ACC112 (cell line): ENCODE measurements around the gene GPR89A.
"Not testable (repeated sequence)": the region's sequence is repeated elsewhere in the genome, so short reads cannot be mapped to it uniquely, and the experiment has no call there.

Experiments used
- H2AFZ ChIP-seq: fragments of 200-600 bp; sonication (generic); one replicate; pipeline ENCODE4 v1.6.0; 2017; ENCODE audit warnings: antibody characterized with exemption, low read length; ENCODE audit not compliant: unreplicated experiment
- H3K27ac ChIP-seq: fragments of 200-600 bp; sonication (generic); 2 replicates; pipeline ENCODE4 v1.5.1; 2014; ENCODE audit warnings: low read depth, mild to moderate bottlenecking, antibody characterized with exemption, low read length, moderate library complexity
- H3K27me3 ChIP-seq: fragments of 200-600 bp; sonication (generic); 2 replicates; pipeline ENCODE4 v1.6.1; 2014; ENCODE audit warnings: mild to moderate bottlenecking, antibody characterized with exemption, low read length, moderate library complexity, mixed read lengths; ENCODE audit not compliant: insufficient read depth
- H3K36me3 ChIP-seq: fragments of 200-600 bp; sonication (generic); 2 replicates; pipeline ENCODE4 v1.6.1; 2016; ENCODE audit warnings: mild to moderate bottlenecking, antibody characterized with exemption, low read length, moderate library complexity, mixed read lengths; ENCODE audit not compliant: insufficient read depth
- H3K4me1 ChIP-seq: fragments of 200-600 bp; sonication (generic); one replicate; pipeline ENCODE4 v1.6.1; 2016; ENCODE audit warnings: low read length, mixed read lengths; ENCODE audit not compliant: insufficient read depth, unreplicated experiment, control insufficient read depth
- H3K4me3 ChIP-seq: fragments of 200-600 bp; sonication (generic); 2 replicates; pipeline ENCODE4 v1.5.1; 2014; ENCODE audit warnings: mild to moderate bottlenecking, low read depth, low read length
- H3K79me2 ChIP-seq: fragments of 200-600 bp; sonication (generic); one replicate; pipeline ENCODE4 v1.6.0; 2016; ENCODE audit warnings: low read length; ENCODE audit not compliant: control insufficient read depth, unreplicated experiment, insufficient read depth

GPR89A gene

DNA sequence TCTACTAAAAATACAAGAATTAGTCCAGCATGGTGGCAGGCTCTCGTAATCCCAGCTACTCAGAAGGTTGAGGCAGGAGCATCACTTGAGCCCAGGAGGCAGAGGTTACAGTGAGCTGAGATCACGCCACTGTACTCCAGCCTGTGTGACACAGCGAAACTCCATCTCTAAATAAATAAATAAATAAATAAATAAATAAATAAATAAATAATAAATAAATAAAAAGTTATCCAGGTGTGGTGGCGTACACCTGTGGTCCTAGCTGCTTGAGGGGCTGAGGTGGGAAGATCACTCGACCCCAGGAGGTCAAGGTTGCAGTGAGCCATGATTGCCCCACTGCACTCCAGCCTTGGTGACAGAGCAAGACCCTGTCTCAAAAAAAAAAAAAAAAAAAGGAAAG, 110.7 kb downstream of the GPR89A start:
- H3K4me1 ChIP-seq = peaks cover 16% of the 10 kb centered on the region
- not testable (repeated sequence) for H3K27ac ChIP-seq, H3K36me3 ChIP-seq, H2AFZ ChIP-seq, H3K79me2 ChIP-seq, H3K27me3 ChIP-seq, H3K4me3 ChIP-seq

DNA sequence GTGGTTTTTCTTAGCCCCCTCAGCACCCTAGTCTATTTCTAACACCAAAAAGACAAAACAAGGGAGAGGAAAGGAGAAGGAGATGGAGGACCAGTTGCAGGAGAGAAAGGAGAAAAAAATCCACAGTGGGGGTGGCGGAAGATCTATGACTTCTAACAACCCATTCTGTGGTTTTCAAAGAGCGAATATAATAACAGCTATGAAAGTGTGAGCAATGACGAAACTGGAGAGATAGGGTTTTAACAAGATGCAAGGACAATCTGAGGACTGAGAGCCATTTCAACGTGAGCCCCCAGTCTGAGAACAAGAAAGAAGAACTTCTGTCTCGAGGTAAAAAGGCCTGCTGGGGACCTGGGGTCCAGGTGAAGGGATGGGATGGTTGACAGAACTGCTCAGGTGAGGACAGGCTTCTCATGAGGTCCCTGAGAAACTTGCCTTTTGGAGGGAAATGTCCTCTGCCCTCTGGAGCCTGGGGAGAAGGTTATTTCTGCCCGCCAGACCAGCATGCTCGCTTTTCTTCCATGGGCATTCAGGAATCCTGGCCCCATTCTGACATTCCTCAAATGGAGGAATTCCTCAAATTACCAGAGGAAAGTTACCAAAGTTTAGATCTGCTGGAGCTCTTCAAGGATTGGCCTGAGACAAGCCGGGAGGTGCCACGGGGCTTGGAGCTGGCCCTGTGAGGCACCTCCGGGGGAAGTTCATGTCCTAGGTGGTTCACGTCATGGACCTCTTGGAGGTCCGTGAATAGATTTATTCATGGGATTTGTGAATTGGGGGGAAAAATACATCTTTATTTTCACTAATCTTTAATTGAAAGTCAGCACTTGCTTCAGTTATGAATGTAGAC, 111.7 kb downstream of the GPR89A start, which contains the start of gene CD160:
Gene CD160, plus strand, starts transcription at position 270 of the 850 bp plus-strand sequence. CDS start 8,829 bp downstream, outside the sequence.
- H3K4me3 ChIP-seq = no peak within 1 kb of the TSS
- H2AFZ ChIP-seq = peak within 1 kb of the TSS; percentile 97
- no peaks in the 10 kb centered on the region for H3K79me2 ChIP-seq
- peaks cover 16% of the 10 kb centered on the region for H3K4me1 ChIP-seq
- no peaks in the 10 kb centered on the region for H3K36me3 ChIP-seq
- no peaks in the 10 kb centered on the region for H3K27me3 ChIP-seq
- peak within 1 kb of the TSS; percentile 49 for H3K27ac ChIP-seq
